Peyer's patch (tissue), 4 donors: ENCODE measurements around the gene STIM2. TPM values are rescaled to one million over a fixed set of nuclear protein-coding genes. Genes with fewer than 3 reads are reported as not detected.

ENCODE experiments used
- DNase-seq, 3 donors: peaks; one replicate each; pipeline ENCODE4 v3.0.0-alpha.2; 2017 to 2019
- H3K27ac ChIP-seq, 4 donors: fragments of 200-600 bp; sonication (generic); one replicate each; pipeline ENCODE4 v1.5.1; 2016 to 2019
- H3K27me3 ChIP-seq, 2 donors: fragments of 200-600 bp; sonication (generic); one replicate each; pipeline ENCODE4 v1.5.1; 2019
- H3K36me3 ChIP-seq, 3 donors: fragments of 200-600 bp; sonication (generic); one replicate each; pipeline ENCODE4 v1.5.1; 2016 to 2019
- H3K4me1 ChIP-seq, 4 donors: fragments of 200-600 bp; sonication (generic); one replicate each; pipeline ENCODE4 v1.5.1; 2016 to 2019
- H3K4me3 ChIP-seq, 4 donors: fragments of 200-600 bp; sonication (generic); 1 replicate in 3 of 4; 2 replicates in 1 of 4; pipeline ENCODE4 v1.5.1; 2016 to 2019; ENCODE audit warnings: mild to moderate bottlenecking in 1 of 4
- H3K9me3 ChIP-seq, 4 donors: fragments of 200-600 bp; sonication (generic); one replicate each; pipeline ENCODE4 v1.5.1; 2016 to 2019; ENCODE audit warnings: mild to moderate bottlenecking in 1 of 4
- POLR2A ChIP-seq, 2 donors: fragments of 450-650 bp; IDR thresholded peaks; one replicate each; pipeline ENCODE4 v1.5.1; 2017; ENCODE audit warnings: antibody characterized with exemption in 2 of 2, mild to moderate bottlenecking in 2 of 2, moderate library complexity in 2 of 2
- total RNA-seq, 4 donors: library from RNA; depleted of rRNA; stranded (reverse); fragments of >200 nt; gene quantifications; one replicate each; pipeline ENCODE4 v1.1.0, GENCODE V29; 2016
- TF ChIP-seq, protein P1 (sequence below), 6 experiments: fragments of 450-650 bp in 4 of 6; fragments of 200-600 bp in 2 of 6; sonication (generic) in 1 of 6; IDR thresholded peaks; one replicate each; pipeline ENCODE4 v1.5.1; 2017 to 2019; ENCODE audit warnings: antibody characterized with exemption in 6 of 6, mild to moderate bottlenecking in 3 of 6, moderate library complexity in 1 of 6

STIM2 gene
- total RNA-seq, 4 donors from 2014 or later = 35.7 to 82.5 (median 39.2) TPM

DNA sequence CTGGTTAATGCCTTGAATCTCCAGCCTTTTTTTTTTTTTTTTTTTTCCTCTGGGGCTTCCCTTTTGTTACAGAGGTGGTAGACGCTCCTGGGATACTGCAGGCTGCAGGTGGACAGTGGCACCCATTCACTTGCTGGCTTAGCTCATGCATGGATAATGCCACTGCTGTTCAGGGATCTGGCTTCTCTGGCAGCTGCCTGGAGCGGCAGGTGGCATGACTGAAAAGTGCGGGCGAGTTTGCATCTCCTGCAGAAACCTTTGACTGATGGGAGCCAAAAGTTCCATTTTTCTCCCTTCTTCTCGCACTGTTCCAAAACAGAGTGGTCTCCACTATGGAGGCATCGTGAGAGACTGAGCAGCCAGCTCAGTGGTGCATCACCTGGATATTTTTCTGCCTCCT is 5.9 kb upstream of the STIM2 start:
- no peak for TF ChIP-seq POLR2A (IDR thresholded peaks at IDR 0.05)
- TF ChIP-seq, protein P1, sequence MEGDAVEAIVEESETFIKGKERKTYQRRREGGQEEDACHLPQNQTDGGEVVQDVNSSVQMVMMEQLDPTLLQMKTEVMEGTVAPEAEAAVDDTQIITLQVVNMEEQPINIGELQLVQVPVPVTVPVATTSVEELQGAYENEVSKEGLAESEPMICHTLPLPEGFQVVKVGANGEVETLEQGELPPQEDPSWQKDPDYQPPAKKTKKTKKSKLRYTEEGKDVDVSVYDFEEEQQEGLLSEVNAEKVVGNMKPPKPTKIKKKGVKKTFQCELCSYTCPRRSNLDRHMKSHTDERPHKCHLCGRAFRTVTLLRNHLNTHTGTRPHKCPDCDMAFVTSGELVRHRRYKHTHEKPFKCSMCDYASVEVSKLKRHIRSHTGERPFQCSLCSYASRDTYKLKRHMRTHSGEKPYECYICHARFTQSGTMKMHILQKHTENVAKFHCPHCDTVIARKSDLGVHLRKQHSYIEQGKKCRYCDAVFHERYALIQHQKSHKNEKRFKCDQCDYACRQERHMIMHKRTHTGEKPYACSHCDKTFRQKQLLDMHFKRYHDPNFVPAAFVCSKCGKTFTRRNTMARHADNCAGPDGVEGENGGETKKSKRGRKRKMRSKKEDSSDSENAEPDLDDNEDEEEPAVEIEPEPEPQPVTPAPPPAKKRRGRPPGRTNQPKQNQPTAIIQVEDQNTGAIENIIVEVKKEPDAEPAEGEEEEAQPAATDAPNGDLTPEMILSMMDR (IDR thresholded peaks at IDR 0.05) = no peak
- Histone ChIP-seq H3K9me3 (no peaks in the 10 kb centered on the region), H3K27ac (no peak overlapping the region), H3K27me3 (no peaks in the 10 kb centered on the region), H3K4me1 (peaks cover 0 to 18% (median 5%) of the 10 kb centered on the region in 4 donors), H3K4me3 (no peak overlapping the region), H3K36me3 (no peaks in the 10 kb centered on the region)
- DNase-seq = no peak

DNA sequence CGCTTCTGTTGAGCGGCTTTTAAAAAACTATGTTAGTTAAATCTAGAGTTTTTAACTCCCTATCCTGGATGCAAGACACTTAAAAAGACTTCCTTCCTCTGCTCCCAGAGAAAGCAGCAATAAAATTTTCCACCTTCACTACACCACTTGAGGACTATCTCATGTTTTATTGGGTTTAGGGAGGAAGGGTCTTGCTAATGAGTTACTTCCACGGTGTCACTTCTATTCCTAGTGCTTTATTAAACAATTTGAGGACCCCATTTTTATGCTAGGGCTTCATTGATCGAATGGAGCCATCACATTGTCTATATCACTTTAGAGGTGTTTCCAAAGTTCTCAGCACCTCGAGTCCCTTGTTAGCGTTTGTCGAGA is 3.7 kb upstream of the STIM2 start:
- Histone ChIP-seq H3K4me3 (peak overlapping the region; percentile 52 to 69 (median 62)), H3K4me1 (peaks cover 0 to 20% (median 5%) of the 10 kb centered on the region in 4 donors), H3K36me3 (no peaks in the 10 kb centered on the region), H3K27me3 (no peaks in the 10 kb centered on the region), H3K27ac (peak overlapping the region; percentile 76 to 100 (median 98)), H3K9me3 (no peaks in the 10 kb centered on the region)
- no peak for DNase-seq
- no peak for TF ChIP-seq POLR2A (IDR thresholded peaks at IDR 0.05)
- TF ChIP-seq, protein P1 (IDR thresholded peaks at IDR 0.05) = no peak

DNA sequence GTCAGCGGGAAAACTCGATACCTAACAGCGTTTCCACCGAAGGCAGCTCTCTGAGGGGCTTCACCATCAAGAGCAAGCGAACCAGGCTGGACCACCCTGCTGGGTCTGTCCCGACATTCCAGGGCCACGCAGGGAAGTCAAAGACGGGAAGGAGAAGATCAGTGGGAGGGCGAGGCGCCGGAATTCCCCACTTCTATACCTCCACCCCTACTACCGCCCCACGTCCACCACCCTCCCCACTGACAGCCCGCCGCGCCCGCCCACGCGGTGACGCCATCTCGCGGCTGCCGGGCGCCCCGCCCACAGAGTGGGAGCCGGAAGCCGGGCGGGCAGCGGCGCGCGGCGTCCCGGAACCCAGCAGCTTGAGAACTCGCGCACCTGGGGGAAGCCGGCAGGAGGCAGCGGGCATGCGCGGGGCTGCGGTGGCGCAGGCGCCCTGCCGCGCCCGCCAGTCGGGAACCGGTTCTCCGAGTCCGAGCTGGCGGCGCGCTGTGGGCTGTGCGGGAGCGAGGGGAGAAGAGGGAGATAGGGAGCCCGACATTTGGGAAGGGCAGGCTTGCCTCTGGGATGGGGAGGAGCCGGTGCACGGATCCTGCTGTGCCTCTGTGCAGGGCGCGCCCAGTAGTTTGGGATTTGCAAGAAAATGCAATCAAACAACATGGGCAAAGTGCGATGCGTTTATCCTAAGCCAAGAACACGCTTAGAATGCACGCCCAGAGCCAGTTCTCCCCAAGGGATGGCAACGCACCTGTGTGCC is 3.2 kb upstream of the STIM2 start:
- H3K4me3 ChIP-seq = peak overlapping the region; percentile 52 to 69 (median 62)
- H3K36me3 ChIP-seq = no peaks in the 10 kb centered on the region
- peak; percentile 65 to 70 for TF ChIP-seq POLR2A (IDR thresholded peaks at IDR 0.05)
- TF ChIP-seq, protein P1 (IDR thresholded peaks at IDR 0.05) = peak in 3 of 6 experiments; percentile 41 to 45 (median 42)

DNA sequence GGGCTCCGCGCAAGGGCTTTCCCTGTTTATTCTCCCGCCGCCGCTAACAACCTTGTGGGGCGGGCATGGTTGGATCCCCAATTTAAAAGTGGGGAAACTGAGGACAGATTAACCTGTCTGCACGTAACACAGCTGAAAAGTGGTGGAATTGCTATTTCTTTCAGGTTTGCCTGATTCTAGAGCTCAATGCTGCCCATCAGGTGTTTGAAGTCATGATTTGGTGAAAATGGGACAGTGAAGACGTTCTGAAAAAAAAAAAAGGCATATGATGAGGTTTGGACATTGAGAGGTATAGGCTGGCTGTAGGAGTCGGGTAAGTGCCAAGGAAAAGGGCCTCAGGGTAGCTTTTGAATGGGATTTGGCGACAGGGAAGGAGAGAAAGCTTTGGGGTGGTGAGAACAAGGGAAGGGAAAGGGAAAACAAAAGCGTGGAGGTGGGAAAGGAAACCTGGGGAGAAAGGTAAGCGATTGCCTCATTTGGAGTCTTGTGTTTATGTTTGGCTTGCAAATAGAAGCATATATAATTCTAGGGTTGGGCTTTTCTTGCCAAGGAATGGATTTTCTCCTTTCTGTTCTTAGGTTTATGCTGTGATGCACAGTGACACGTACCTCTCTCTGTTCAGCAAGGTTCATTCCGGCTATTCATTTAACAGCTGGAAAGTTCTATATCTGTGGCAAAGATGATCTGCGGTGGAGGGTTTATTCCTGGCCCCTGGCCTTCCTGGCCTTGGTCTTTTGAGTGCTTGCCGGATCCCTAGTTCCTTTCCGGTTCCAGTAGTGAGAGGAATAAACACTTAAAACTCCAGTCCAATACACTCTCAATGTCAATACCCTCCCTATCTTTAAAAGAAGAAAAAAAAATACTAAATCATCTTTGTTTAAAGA is 2.4 kb upstream of the STIM2 start:
- TF ChIP-seq, protein P1 (IDR thresholded peaks at IDR 0.05) = no peak
- no peak for TF ChIP-seq POLR2A (IDR thresholded peaks at IDR 0.05)
- Histone ChIP-seq H3K9me3 (no peaks in the 10 kb centered on the region), H3K27ac (peak overlapping the region; percentile 76 to 100 (median 98)), H3K4me1 (peaks cover 0 to 28% (median 8%) of the 10 kb centered on the region in 4 donors), H3K4me3 (peak overlapping the region; percentile 52 to 69 (median 62)), H3K27me3 (no peaks in the 10 kb centered on the region), H3K36me3 (no peaks in the 10 kb centered on the region)
- DNase-seq = no peak

More for the DNA sequence above, 3.2 kb upstream of the STIM2 start:
- no peaks in the 10 kb centered on the region for H3K9me3 ChIP-seq
- peaks cover 0 to 22% (median 5%) of the 10 kb centered on the region in 4 donors for H3K4me1 ChIP-seq
- no peaks in the 10 kb centered on the region for H3K27me3 ChIP-seq
- peak; percentile 90 to 96 (median 93) for DNase-seq
- peak overlapping the region; percentile 76 to 100 (median 98) for H3K27ac ChIP-seq

DNA sequence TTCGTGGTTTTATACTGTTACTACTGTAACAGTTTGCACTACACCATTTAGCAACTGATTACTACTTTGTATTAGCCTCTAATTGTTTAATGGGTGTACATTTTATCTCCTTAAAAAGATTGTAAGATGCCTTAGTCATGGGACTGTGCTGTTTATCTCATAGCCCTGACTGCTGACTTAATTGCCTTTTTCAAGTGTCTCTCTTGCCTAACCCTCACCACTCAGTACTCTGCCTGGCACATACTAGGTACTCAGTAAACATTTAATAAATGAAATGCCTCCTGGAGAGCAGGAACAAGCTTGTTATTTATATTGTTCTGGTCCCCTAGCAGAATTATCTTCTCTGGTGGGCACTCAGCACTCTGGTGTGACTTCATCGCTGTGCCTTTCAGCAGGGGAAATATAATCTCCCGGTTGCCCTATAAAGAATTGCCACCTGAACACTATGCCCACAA is 1.7 kb upstream of the STIM2 start:
- Histone ChIP-seq H3K36me3 (no peaks in the 10 kb centered on the region), H3K27me3 (no peaks in the 10 kb centered on the region), H3K27ac (peak overlapping the region; percentile 76 to 100 (median 98)), H3K4me3 (peak overlapping the region in 2 of 4 donors; percentile 59 to 64), H3K9me3 (no peaks in the 10 kb centered on the region), H3K4me1 (peaks cover 0 to 31% (median 8%) of the 10 kb centered on the region in 4 donors)
- DNase-seq = no peak
- no peak for TF ChIP-seq POLR2A (IDR thresholded peaks at IDR 0.05)
- TF ChIP-seq, protein P1 (IDR thresholded peaks at IDR 0.05) = no peak
